ENCODE measurements around the gene SYNJ1.

SYNJ1 gene

DNA sequence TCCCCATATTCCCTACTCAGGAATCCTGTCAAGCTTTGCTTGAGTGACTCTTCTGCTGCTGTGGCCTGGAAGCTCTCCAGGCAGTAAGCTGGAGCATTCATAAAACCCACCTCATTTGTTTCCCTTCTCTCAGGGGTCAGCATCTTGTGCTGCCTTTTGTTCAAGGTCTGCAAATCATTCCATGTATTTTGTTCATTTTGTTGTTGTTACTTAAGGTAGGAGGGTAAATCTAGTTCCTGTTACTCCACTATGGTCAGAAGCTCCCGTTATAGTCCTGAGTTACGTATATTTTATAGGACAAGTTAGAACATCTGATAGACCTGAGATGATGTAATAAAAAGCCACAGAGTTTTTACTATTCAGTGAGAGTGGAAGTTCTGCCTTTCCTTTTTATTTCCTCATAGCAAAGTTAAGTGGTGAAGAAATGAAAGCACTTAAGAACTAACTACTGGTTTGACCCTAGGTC, 9.9 kb downstream of the SYNJ1 start:
- no peaks in the 10 kb centered on the region for H3K27me3 ChIP-seq (replicated peaks)
- TF ChIP-seq CTCF (IDR thresholded peaks at IDR 0.05; ENCODE audit: low read depth, low read length, missing control alignments), result no peak
- no peak for DNase-seq
- no peak overlapping the region for H3K27ac ChIP-seq
- H3K4me3 ChIP-seq (ENCODE audit: low read depth, low read length), result no peak overlapping the region
- in situ Hi-C loops (cut with HindIII; ENCODE audit: low pct_ligation_motif_present, low sequenced_read_pairs), result no loop called here
- H3K36me3 ChIP-seq (replicated peaks), result no peaks in the 10 kb centered on the region

DNA sequence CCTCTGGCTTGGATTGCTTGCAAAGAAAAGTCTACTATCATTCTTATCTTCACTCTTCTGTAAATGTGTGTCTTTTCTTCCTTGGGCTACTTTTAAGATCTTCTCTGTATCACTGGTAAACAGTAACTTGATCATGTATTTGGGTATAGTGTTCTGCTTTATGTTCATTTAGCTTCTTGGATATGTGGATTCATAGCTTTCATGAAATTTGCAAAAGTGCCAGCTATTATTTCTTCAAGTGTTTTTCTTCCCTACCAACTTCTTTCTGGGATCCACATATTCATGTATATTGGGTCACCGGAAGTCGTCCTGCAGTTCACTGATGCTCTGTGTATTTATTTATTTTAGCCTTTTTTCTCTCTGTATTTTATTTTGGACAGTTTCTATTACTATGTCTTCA, 11.3 kb downstream of the SYNJ1 start:
- in situ Hi-C loops (cut with HindIII; ENCODE audit: low pct_ligation_motif_present, low sequenced_read_pairs), result no loop called here
- TF ChIP-seq CTCF (IDR thresholded peaks at IDR 0.05; ENCODE audit: low read depth, low read length, missing control alignments), result no peak
- H3K27me3 ChIP-seq (replicated peaks), result no peaks in the 10 kb centered on the region
- no peak overlapping the region for H3K4me3 ChIP-seq (ENCODE audit: low read depth, low read length)
- no peak for DNase-seq
- H3K27ac ChIP-seq, result no peak overlapping the region
- no peaks in the 10 kb centered on the region for H3K36me3 ChIP-seq (replicated peaks)

- H3K27me3 ChIP-seq (replicated peaks), result no peaks in the 10 kb centered on the region
- in situ Hi-C loops (cut with HindIII; ENCODE audit: low pct_ligation_motif_present, low sequenced_read_pairs), result no loop called here
- H3K27ac ChIP-seq, result no peak overlapping the region
- H3K36me3 ChIP-seq (replicated peaks), result no peaks in the 10 kb centered on the region
- H3K4me3 ChIP-seq (ENCODE audit: low read depth, low read length), result no peak overlapping the region
- no peak for DNase-seq
- no peak for TF ChIP-seq CTCF (IDR thresholded peaks at IDR 0.05; ENCODE audit: low read depth, low read length, missing control alignments)
These were observed 14.1 kb downstream of the SYNJ1 start for GRCh38 chr21:32713726-32714125.

DNA sequence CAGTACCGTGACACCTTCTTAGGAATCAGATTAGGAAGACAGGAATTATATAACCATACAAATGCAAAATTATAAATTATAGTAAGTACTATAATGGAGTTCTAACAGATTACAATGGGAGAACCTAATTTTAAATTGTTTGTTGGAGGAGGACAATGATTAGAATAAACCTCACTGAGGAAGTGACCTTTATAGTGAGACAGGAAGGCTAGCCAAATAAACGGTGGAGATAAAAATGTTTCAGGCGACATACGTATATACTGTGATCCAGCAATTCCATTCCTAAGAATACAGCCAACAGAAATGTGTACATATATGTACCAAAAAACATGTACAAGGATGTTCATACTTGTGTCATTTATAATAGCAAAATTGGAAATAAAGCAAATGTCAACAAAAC, 15.2 kb downstream of the SYNJ1 start:
- Histone ChIP-seq H3K4me3 (ENCODE audit: low read depth, low read length) (no peak overlapping the region), H3K27me3 (replicated peaks) (no peaks in the 10 kb centered on the region), H3K27ac (no peak overlapping the region), H3K36me3 (replicated peaks) (no peaks in the 10 kb centered on the region)
- TF ChIP-seq CTCF (IDR thresholded peaks at IDR 0.05; ENCODE audit: low read depth, low read length, missing control alignments), result no peak
- in situ Hi-C loops (cut with HindIII; ENCODE audit: low pct_ligation_motif_present, low sequenced_read_pairs), result no loop called here
- DNase-seq, result no peak

- no peak for TF ChIP-seq CTCF (IDR thresholded peaks at IDR 0.05; ENCODE audit: low read depth, low read length, missing control alignments)
- H3K27ac ChIP-seq, result no peak overlapping the region
- H3K36me3 ChIP-seq (replicated peaks), result no peaks in the 10 kb centered on the region
- no peak overlapping the region for H3K4me3 ChIP-seq (ENCODE audit: low read depth, low read length)
- DNase-seq, result no peak
- in situ Hi-C loops (cut with HindIII; ENCODE audit: low pct_ligation_motif_present, low sequenced_read_pairs), result no loop called here
- no peaks in the 10 kb centered on the region for H3K27me3 ChIP-seq (replicated peaks)
These were observed 15.8 kb downstream of the SYNJ1 start for GRCh38 chr21:32712043-32712442.

GRCh38 chr21:32710987-32711386, 16.8 kb downstream of the SYNJ1 start:
- in situ Hi-C loops (cut with HindIII; ENCODE audit: low pct_ligation_motif_present, low sequenced_read_pairs), result no loop called here
- TF ChIP-seq CTCF (IDR thresholded peaks at IDR 0.05; ENCODE audit: low read depth, low read length, missing control alignments), result no peak
- Histone ChIP-seq H3K4me3 (ENCODE audit: low read depth, low read length) (no peak overlapping the region), H3K36me3 (replicated peaks) (no peaks in the 10 kb centered on the region), H3K27ac (no peak overlapping the region), H3K27me3 (replicated peaks) (no peaks in the 10 kb centered on the region)
- no peak for DNase-seq

Measured in brain microvascular endothelial cell (primary cell).